H9 (cell line): ENCODE data around the gene RNASE3. TPM values are rescaled to one million over a fixed set of nuclear protein-coding genes. Genes with fewer than 3 reads are reported as not detected.

Experiments
- DNase-seq: peaks from one replicate; pipeline ENCODE4 v3.0.0-alpha.2; 2017
- H2AFZ ChIP-seq: one replicate; pipeline ENCODE4 v1.6.1; 2013; ENCODE audit warnings: mild to moderate bottlenecking, low read length, control low read depth, moderate library complexity
- H2AK5ac ChIP-seq: 2 replicates; pipeline ENCODE4 v1.6.1; 2013; ENCODE audit warnings: low read length, control low read depth, mixed read lengths; ENCODE audit not compliant: insufficient read length
- H2BK120ac ChIP-seq: one replicate; pipeline ENCODE4 v1.6.1; 2013; ENCODE audit warnings: low read depth, mild to moderate bottlenecking, low read length, control low read depth, inconsistent platforms; ENCODE audit not compliant: poor library complexity, severe bottlenecking
- H2BK12ac ChIP-seq: 2 replicates; pipeline ENCODE4 v1.6.1; 2013; ENCODE audit warnings: low read length, control low read depth, mixed read lengths, low read depth; ENCODE audit not compliant: insufficient read length
- H2BK15ac ChIP-seq: 2 replicates; pipeline ENCODE4 v1.6.1; 2013; ENCODE audit warnings: low read depth, low read length, control low read depth
- H2BK20ac ChIP-seq: one replicate; pipeline ENCODE4 v1.6.1; 2013; ENCODE audit warnings: low read depth, mild to moderate bottlenecking, low read length, control low read depth, inconsistent platforms; ENCODE audit not compliant: poor library complexity, severe bottlenecking
- H2BK5ac ChIP-seq: 2 replicates; pipeline ENCODE4 v1.6.1; 2013; ENCODE audit warnings: low read length, control low read depth, mixed read lengths; ENCODE audit not compliant: insufficient read length
- H3K14ac ChIP-seq: 2 replicates; pipeline ENCODE4 v1.6.1; 2013; ENCODE audit warnings: low read length, control low read depth; ENCODE audit not compliant: insufficient read depth
- H3K18ac ChIP-seq: 2 replicates; pipeline ENCODE4 v1.6.1; 2013; ENCODE audit warnings: low read depth, mild to moderate bottlenecking, mixed read lengths, low read length, control low read depth; ENCODE audit not compliant: insufficient read length
- H3K23ac ChIP-seq: 2 replicates; pipeline ENCODE4 v1.6.1; 2013; ENCODE audit warnings: low read length, control low read depth, mixed read lengths, low read depth; ENCODE audit not compliant: insufficient read length
- H3K23me2 ChIP-seq: 2 replicates; pipeline ENCODE4 v1.6.1; 2013; ENCODE audit warnings: low read depth, mild to moderate bottlenecking, mixed read lengths, low read length, control low read depth; ENCODE audit not compliant: insufficient read length, poor library complexity, severe bottlenecking
- H3K27ac ChIP-seq: 2 replicates; pipeline ENCODE4 v1.5.1; 2013; ENCODE audit warnings: low read length, control low read depth, mixed read lengths, low read depth; ENCODE audit not compliant: insufficient read length
- H3K27me3 ChIP-seq: 2 replicates; pipeline ENCODE4 v1.6.1; 2013; ENCODE audit warnings: low read length, control low read depth, inconsistent platforms; ENCODE audit not compliant: insufficient read depth
- H3K4ac ChIP-seq: 2 replicates; pipeline ENCODE4 v1.6.1; 2013; ENCODE audit warnings: low read depth, mild to moderate bottlenecking, control low read depth, inconsistent platforms, low read length, moderate library complexity
- H3K4me1 ChIP-seq: 2 replicates; pipeline ENCODE4 v1.6.1; 2013; ENCODE audit warnings: low read length, control low read depth, inconsistent platforms; ENCODE audit not compliant: insufficient read depth
- H3K4me2 ChIP-seq: 2 replicates; pipeline ENCODE4 v1.6.1; 2013; ENCODE audit warnings: low read length, control low read depth, mixed read lengths; ENCODE audit not compliant: insufficient read length, insufficient read depth
- H3K56ac ChIP-seq: 2 replicates; pipeline ENCODE4 v1.6.1; 2013; ENCODE audit warnings: low read depth, mild to moderate bottlenecking, mixed read lengths, low read length, control low read depth; ENCODE audit not compliant: insufficient read length
- H3K79me1 ChIP-seq: 2 replicates; pipeline ENCODE4 v1.6.1; 2013; ENCODE audit warnings: low read depth, mild to moderate bottlenecking, moderate library complexity, low read length, control low read depth, inconsistent platforms; ENCODE audit not compliant: insufficient read depth, poor library complexity, severe bottlenecking
- H3K79me2 ChIP-seq: 2 replicates; pipeline ENCODE4 v1.6.1; 2013; ENCODE audit warnings: low read length, control low read depth, inconsistent platforms; ENCODE audit not compliant: insufficient read depth
- H3K9ac ChIP-seq: 2 replicates; pipeline ENCODE4 v1.6.1; 2013; ENCODE audit warnings: low read length, control low read depth, mixed read lengths; ENCODE audit not compliant: insufficient read length; ENCODE audit errors: extremely low read depth
- H3K9me3 ChIP-seq: one replicate; pipeline ENCODE4 v1.6.1; 2013; ENCODE audit warnings: low read depth, low read length, inconsistent platforms; ENCODE audit not compliant: control insufficient read depth
- H3T11ph ChIP-seq: one replicate; pipeline ENCODE4 v1.6.1; 2013; ENCODE audit warnings: mild to moderate bottlenecking, low read length, control low read depth, inconsistent platforms
- H4K20me1 ChIP-seq: one replicate; pipeline ENCODE4 v1.6.1; 2013; ENCODE audit not compliant: control insufficient read depth, insufficient read length, insufficient read depth
- H4K5ac ChIP-seq: 2 replicates; pipeline ENCODE4 v1.6.1; 2013; ENCODE audit warnings: low read depth, mild to moderate bottlenecking, mixed read lengths, low read length, control low read depth; ENCODE audit not compliant: insufficient read length
- H4K8ac ChIP-seq: replicated peaks from 2 replicates; pipeline ENCODE4 v1.6.1; 2013; ENCODE audit warnings: low read length, control low read depth, mixed read lengths, low read depth; ENCODE audit not compliant: insufficient read length
- H4K91ac ChIP-seq: 2 replicates; pipeline ENCODE4 v1.6.1; 2013; ENCODE audit warnings: low read depth, mild to moderate bottlenecking, moderate library complexity, mixed read lengths, low read length, control low read depth; ENCODE audit not compliant: insufficient read length
- H3K27ac Mint-ChIP-seq, 3 experiments: 2 replicates in 2 of 3; 3 replicates in 1 of 3; pipeline ENCODE4 v1.8.0; 2020 to 2021; ENCODE audit warnings: mixed read lengths in 3 of 3, mild to moderate bottlenecking in 1 of 3, moderate library complexity in 1 of 3
- H3K27me3 Mint-ChIP-seq: 2 replicates; pipeline ENCODE4 v1.8.0; 2021; ENCODE audit warnings: low read depth, mild to moderate bottlenecking, moderate library complexity, mixed read lengths
- H3K36me3 Mint-ChIP-seq, 3 experiments: 2 replicates in 2 of 3; 3 replicates in 1 of 3; pipeline ENCODE4 v1.8.0; 2020 to 2021; ENCODE audit warnings: low read depth in 3 of 3, mixed read lengths in 3 of 3; ENCODE audit not compliant: insufficient read depth in 1 of 3
- H3K4me1 Mint-ChIP-seq, 2 experiments: 2 replicates each; pipeline ENCODE4 v1.8.0; 2020; ENCODE audit warnings: mixed read lengths in 2 of 2
- H3K4me3 Mint-ChIP-seq, 2 experiments: 2 replicates in 1 of 2; 3 replicates in 1 of 2; pipeline ENCODE4 v1.8.0; 2020 to 2021; ENCODE audit warnings: mild to moderate bottlenecking in 2 of 2, mixed read lengths in 2 of 2, moderate library complexity in 1 of 2
- H3K9me3 Mint-ChIP-seq, 2 experiments: 2 replicates in 1 of 2; 3 replicates in 1 of 2; pipeline ENCODE4 v1.8.0; 2020; ENCODE audit warnings: mild to moderate bottlenecking in 2 of 2, mixed read lengths in 2 of 2, moderate library complexity in 1 of 2
- total RNA-seq: library from RNA; stranded (reverse); gene quantifications from 2 replicates; pipeline ENCODE4 v1.2.1, GENCODE V29; 2021
- TF ChIP-seq, protein P1 (sequence below): fragments of 200-600 bp; sonication (generic); conservative IDR thresholded peaks from 3 replicates; pipeline ENCODE4 v1.8.0; 2021; ENCODE audit warnings: antibody characterized with exemption, mild to moderate bottlenecking

RNASE3 gene
- total RNA-seq, 1 experiment from 2014 or later: not detected

- Histone ChIP-seq H3K27me3 (no peaks in the 10 kb centered on the region), H3K4ac (no peak overlapping the region), H4K91ac (no peak overlapping the region), H3K79me1 (no peaks in the 10 kb centered on the region), H3K18ac (no peak overlapping the region), H3K14ac (no peak overlapping the region), H3K9me3 (no peaks in the 10 kb centered on the region), H2BK12ac (no peak overlapping the region), H3K79me2 (peaks cover 2% of the 10 kb centered on the region; the same call in 1 of the 2 replicates), H2BK20ac (no peak overlapping the region), H3K27ac (no peak overlapping the region), H3K9ac (no peak overlapping the region), H4K5ac (no peak overlapping the region), H3K23ac (no peak overlapping the region), H3K56ac (no peak overlapping the region), H3K4me2 (no peak overlapping the region), H3K4me1 (no peaks in the 10 kb centered on the region), H2BK5ac (no peak overlapping the region), H2BK15ac (no peak overlapping the region), H4K20me1 (no peaks in the 10 kb centered on the region), H3K23me2 (no peaks in the 10 kb centered on the region), H2AK5ac (no peak overlapping the region), H3T11ph (no peak overlapping the region), H2AFZ (no peak overlapping the region), H2BK120ac (no peak overlapping the region), H4K8ac (no peak overlapping the region)
- peaks cover 48% of the 10 kb centered on the region for H3K27me3 Mint-ChIP-seq
- H3K36me3 Mint-ChIP-seq: peaks cover 0 to 3% (median 0%) of the 10 kb centered on the region in 3 experiments; a peak in 1 of 7 replicates
- no peak overlapping the region for H3K27ac Mint-ChIP-seq
- H3K4me3 Mint-ChIP-seq: no peak overlapping the region
- H3K9me3 Mint-ChIP-seq: peaks cover 5 to 7% of the 10 kb centered on the region in 2 experiments; a peak in 3 of 5 replicates
- TF ChIP-seq, protein P1, sequence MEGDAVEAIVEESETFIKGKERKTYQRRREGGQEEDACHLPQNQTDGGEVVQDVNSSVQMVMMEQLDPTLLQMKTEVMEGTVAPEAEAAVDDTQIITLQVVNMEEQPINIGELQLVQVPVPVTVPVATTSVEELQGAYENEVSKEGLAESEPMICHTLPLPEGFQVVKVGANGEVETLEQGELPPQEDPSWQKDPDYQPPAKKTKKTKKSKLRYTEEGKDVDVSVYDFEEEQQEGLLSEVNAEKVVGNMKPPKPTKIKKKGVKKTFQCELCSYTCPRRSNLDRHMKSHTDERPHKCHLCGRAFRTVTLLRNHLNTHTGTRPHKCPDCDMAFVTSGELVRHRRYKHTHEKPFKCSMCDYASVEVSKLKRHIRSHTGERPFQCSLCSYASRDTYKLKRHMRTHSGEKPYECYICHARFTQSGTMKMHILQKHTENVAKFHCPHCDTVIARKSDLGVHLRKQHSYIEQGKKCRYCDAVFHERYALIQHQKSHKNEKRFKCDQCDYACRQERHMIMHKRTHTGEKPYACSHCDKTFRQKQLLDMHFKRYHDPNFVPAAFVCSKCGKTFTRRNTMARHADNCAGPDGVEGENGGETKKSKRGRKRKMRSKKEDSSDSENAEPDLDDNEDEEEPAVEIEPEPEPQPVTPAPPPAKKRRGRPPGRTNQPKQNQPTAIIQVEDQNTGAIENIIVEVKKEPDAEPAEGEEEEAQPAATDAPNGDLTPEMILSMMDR: no peak
- H3K4me1 Mint-ChIP-seq: peaks cover 11% of the 10 kb centered on the region in 2 experiments; a peak in 3 of 4 replicates
- DNase-seq: no peak
These were observed 14.2 kb upstream of the RNASE3 start for GRCh38 chr14:20877016-20877415.
